Stimulated activated CD4-positive, alpha-beta T cell treated with anti-CD3 and anti-CD28 coated beads, TNF-alpha, amount 100 ng/mL, for 4 hours (primary cell): ENCODE data around the gene NADK.
"Not testable (repeated sequence)": the region's sequence is repeated elsewhere in the genome, so short reads cannot be mapped to it uniquely, and the experiment has no call there.

Source experiments
- DNase-seq, 3 experiments: peaks; one replicate each; pipeline ENCODE4 v3.0.0-alpha.2; 2020; ENCODE audit warnings: low read depth in 3 of 3

The NADK gene

DNA sequence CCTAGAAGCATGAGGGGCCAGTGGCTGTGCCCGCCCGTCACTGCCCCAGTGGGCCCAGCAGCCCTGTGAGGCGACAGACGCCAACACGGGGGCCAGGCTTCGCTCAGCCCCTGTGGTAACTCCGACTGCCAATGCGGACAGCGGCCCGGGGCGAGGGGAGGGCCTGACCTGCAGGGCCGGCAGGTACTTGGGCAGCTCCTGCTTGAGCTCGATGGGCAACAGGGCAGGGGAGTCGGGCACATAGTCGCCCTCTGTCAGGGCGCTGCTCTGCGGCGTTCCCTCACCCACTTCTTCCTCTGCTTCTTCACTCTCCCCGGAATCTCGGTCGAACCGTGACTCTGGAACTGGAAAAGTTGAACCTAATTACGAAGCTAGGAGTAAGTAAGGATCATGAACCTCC is 71.0 kb downstream of the NADK start:
- DNase-seq, result not testable (repeated sequence)

GRCh38 chr1:1705623-1706022 is 72.6 kb downstream of the NADK start:
- not testable (repeated sequence) for DNase-seq

- not testable (repeated sequence) for DNase-seq
These were observed 73.8 kb downstream of the NADK start for GRCh38 chr1:1704284-1704957.

GRCh38 chr1:1703796-1704195 is 74.5 kb downstream of the NADK start:
- DNase-seq, result no peak

GRCh38 chr1:1702506-1702905 is 75.8 kb downstream of the NADK start:
- DNase-seq, result not testable (repeated sequence)
